GM18907 (cell line): ENCODE data around the gene MAD1L1.
"Not testable (repeated sequence)": the region's sequence is repeated elsewhere in the genome, so short reads cannot be mapped to it uniquely, and the experiment has no call there.

Experiments
- ATAC-seq: cut with Tn5 transposase; IDR thresholded peaks from one replicate; pipeline ENCODE4 v1.9.1; 2021; ENCODE audit warnings: mild to moderate bottlenecking, moderate library complexity; ENCODE audit not compliant: unreplicated experiment

The MAD1L1 gene

GRCh38 chr7:2232766-2233520 is at the start of gene MAD1L1:
TSS of gene MAD1L1 (minus strand) at chr7:2232945. CDS start at chr7:2230133, 2,812 bp downstream.
- peak; percentile 64 for ATAC-seq

- ATAC-seq = no peak
These were observed 49.5 kb upstream of the MAD1L1 start for GRCh38 chr7:2282185-2282751.

- ATAC-seq = no peak
These were observed 48.8 kb upstream of the MAD1L1 start for GRCh38 chr7:2281541-2281940.

GRCh38 chr7:2280424-2280823 is 47.7 kb upstream of the MAD1L1 start:
- no peak for ATAC-seq

- no peak for ATAC-seq
These were observed 47.2 kb upstream of the MAD1L1 start for GRCh38 chr7:2279896-2280295.

GRCh38 chr7:2278026-2278425 is 45.3 kb upstream of the MAD1L1 start:
- ATAC-seq = no peak

- ATAC-seq = no peak
These were observed 43.4 kb upstream of the MAD1L1 start for GRCh38 chr7:2276107-2276506.

- no peak for ATAC-seq
These were observed 42.4 kb upstream of the MAD1L1 start for GRCh38 chr7:2275101-2275500.

- no peak for ATAC-seq
These were observed 41.9 kb upstream of the MAD1L1 start for GRCh38 chr7:2274666-2275065.

- no peak for ATAC-seq
These were observed 41.1 kb upstream of the MAD1L1 start for GRCh38 chr7:2273866-2274265.

GRCh38 chr7:2272031-2272430 is 39.3 kb upstream of the MAD1L1 start:
- no peak for ATAC-seq

- no peak for ATAC-seq
These were observed 38.7 kb upstream of the MAD1L1 start for GRCh38 chr7:2271273-2272026.

- no peak for ATAC-seq
These were observed 37.8 kb upstream of the MAD1L1 start for GRCh38 chr7:2270495-2270894.

- ATAC-seq = no peak
These were observed 37.3 kb upstream of the MAD1L1 start for GRCh38 chr7:2269991-2270460.

- not testable (repeated sequence) for ATAC-seq
These were observed 36.6 kb upstream of the MAD1L1 start for GRCh38 chr7:2269089-2269990.

GRCh38 chr7:2266911-2267310 is 34.2 kb upstream of the MAD1L1 start:
- no peak for ATAC-seq

- no peak for ATAC-seq
These were observed 31.4 kb upstream of the MAD1L1 start for GRCh38 chr7:2264158-2264557.

GRCh38 chr7:2263176-2263575 is 30.4 kb upstream of the MAD1L1 start:
- no peak for ATAC-seq

GRCh38 chr7:2261611-2262010 is 28.9 kb upstream of the MAD1L1 start:
- no peak for ATAC-seq

- ATAC-seq = no peak
These were observed 28.1 kb upstream of the MAD1L1 start for GRCh38 chr7:2260820-2261219.

GRCh38 chr7:2259480-2259879 is 26.7 kb upstream of the MAD1L1 start:
- ATAC-seq = no peak
